ENCODE data around the gene PDE7B.

PDE7B gene

GRCh38 chr6:136244061-136244616, 392.6 kb downstream of the PDE7B start:
- DNase-seq (ENCODE audit: low spot score), result no peak

Measured in SW480 (cell line).